ENCODE data around the gene SHROOM3.

SHROOM3 gene

DNA sequence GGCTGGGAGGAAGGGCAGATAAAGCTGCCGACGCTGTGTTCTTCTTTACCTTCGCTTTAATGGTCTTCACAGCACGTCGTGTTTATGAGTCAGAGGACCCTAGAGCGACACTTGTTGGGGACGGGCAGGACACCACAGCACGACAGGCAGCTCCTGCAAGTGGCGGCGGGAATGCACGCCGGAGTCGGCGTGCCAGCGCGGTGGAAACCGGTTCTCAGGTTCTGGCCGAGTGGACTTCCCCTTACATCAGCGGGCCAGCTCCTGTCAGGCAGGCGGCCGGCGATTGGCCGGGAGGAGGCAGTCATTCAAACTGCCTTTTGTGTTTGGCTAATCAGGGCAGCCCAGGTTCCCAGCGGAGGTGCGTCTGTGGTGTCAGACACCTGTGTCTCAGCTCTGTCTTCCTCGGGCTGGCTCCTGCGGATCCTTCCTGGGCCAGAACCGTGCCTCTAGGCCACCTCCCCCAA is 150.9 kb downstream of the SHROOM3 start:
- TF ChIP-seq GATA3 (IDR thresholded peaks at IDR 0.05; ENCODE audit: low read depth, low read length) (no peak), GATA2 (IDR thresholded peaks at IDR 0.05; ENCODE audit: low read depth, low read length) (no peak)

DNA sequence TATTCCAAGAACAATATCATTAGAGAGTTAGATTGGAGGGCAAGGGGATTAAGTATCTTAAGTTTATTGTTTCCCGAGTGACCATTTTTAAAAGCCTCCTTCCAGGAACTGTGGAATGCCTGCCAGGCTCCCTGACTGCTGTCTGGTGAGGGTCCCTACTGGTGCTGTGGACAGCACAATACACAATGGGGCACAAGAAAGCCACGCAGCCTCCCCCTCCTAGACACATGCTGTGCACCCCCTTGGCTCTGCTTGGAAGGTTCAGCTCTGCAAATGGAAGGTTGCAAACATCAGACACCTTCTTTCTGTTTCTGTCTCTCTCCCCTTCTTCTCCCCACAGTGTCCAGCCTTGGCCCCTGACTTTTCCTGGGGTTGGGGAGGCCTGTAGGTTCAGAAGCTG is 153.2 kb downstream of the SHROOM3 start:
- no peak for TF ChIP-seq GATA2 (IDR thresholded peaks at IDR 0.05; ENCODE audit: low read depth, low read length)

GRCh38 chr4:76589402-76589801 is 154.4 kb downstream of the SHROOM3 start:
- TF ChIP-seq GATA2 (IDR thresholded peaks at IDR 0.05; ENCODE audit: low read depth, low read length) (no peak), GATA3 (IDR thresholded peaks at IDR 0.05; ENCODE audit: low read depth, low read length) (no peak)

DNA sequence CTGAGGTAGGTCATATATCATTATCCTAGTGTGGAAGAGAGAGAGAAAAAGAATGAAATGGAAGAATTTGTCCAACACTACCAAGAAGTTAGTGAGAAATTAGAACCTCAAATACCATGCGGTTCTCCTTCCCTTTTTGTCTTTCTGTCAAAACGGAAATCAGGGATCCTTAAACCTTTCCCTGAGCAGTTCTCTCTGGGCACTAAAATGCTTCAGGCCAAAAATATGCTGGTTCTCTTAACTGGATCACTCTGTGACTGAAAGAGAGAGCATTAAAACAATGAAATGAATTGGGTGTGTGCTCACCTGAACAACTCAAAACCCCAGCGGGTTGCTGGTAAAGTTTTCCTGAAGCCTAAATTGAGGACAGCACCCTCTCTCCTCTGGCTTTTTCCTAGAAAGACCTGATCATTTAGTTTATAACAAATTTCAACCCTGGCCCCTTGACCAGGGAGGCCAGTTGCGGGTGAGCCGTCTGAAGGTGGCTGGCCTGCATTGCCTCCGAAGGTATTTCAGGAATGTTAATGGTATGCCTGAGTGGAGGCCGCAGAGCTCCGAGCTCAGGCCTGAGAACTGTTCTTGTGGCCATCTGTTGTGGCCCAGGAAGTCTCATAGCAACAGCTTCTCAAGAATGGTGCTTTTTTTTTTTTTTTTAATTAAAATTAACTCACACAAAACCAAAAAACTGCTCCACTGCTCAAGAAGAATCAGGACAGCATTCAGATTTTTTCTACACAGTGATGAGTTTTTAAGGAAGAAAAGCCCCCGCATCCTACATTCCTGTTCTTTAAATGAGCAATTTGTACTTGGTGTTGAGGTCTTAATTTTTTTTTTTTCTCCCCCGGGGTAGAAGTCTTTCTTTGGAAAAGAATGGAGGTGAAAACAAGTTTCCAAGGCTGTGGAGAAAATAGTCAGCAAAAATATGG is 155.1 kb downstream of the SHROOM3 start:
- TF ChIP-seq GATA3 (IDR thresholded peaks at IDR 0.05; ENCODE audit: low read depth, low read length): no peak
- TF ChIP-seq GATA2 (IDR thresholded peaks at IDR 0.05; ENCODE audit: low read depth, low read length): no peak

DNA sequence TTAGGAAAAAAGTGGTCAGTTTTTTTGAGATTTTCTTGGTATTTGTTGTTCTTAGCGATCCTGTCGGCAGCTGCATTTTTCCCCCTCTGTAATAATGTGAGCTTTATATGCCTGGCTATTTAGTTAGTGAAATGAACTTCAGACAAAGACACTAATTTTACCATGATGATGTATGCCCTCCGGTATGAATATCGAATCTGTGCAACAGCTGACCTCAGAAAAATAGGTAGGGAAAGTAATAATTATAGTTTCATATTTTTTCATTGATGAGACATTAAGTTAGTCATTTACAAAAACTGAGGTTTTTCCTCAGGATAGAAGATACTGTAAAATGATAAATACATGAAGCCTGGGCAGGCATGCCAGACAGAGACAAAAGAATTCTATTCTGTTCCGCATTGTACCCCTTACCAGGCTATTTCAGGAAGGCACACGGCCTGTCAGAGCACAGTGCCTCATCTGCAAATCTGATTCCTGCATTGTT is 155.8 kb downstream of the SHROOM3 start:
- no peak for TF ChIP-seq GATA2 (IDR thresholded peaks at IDR 0.05; ENCODE audit: low read depth, low read length)
- TF ChIP-seq GATA3 (IDR thresholded peaks at IDR 0.05; ENCODE audit: low read depth, low read length): no peak

DNA sequence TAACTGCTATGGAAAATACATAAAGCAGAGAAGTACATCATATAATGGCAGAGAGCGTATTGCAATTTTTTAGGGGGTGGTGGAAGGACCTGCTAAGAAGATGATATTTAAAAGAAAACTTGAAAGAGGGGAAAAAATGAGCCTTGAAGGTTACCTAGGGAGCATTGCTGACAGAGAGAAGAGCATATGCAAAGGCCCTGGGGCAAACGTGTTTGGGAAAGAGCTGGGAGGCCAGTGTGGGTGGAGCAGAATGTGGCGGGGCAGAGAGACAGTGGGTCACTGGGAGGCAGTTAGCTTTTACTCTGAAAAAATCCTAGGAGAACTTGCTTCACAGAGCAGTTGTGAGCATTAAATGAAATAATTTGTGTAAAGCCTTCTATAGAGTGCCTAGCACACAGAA is 157.0 kb downstream of the SHROOM3 start:
- no peak for TF ChIP-seq GATA2 (IDR thresholded peaks at IDR 0.05; ENCODE audit: low read depth, low read length)
- TF ChIP-seq GATA3 (IDR thresholded peaks at IDR 0.05; ENCODE audit: low read depth, low read length): no peak

DNA sequence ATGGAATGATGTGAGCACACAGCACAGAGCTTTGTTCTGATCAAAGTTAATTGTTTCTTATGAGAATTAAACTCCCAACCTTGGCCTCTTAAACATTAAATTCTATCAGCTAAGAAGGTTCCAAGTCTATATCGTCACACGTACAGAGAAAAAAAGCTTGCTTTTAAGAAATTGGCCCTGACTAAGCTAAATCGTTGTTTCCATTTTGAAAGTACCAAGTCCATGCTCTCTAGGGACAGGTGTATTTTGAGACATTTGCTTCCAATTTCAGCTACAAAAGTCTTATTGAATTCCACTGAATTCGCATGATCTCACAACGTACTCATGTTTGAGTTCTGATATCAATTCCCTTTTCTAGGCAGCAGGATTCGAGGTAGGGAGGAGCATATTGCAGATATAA is 157.4 kb downstream of the SHROOM3 start:
- TF ChIP-seq GATA2 (IDR thresholded peaks at IDR 0.05; ENCODE audit: low read depth, low read length) (no peak), GATA3 (IDR thresholded peaks at IDR 0.05; ENCODE audit: low read depth, low read length) (no peak)

DNA sequence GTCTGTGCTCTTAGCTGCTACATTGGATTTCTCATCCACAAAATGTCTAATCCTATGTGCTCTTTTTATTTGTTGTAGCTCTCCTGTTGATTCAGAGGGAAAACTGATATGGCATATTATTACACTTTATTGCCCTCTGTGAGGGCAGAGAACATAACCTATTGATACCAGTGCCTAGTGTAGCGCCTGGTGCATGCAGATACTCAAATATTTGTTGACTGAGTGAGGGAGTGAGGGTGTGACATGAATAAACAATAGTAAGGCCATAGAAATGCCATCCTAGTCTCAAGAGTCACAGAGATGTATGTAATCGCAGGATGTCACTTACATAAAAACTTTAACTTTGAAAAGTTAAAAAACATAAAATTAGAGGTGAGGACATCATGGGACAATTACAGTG is 159.1 kb downstream of the SHROOM3 start:
- TF ChIP-seq GATA2 (IDR thresholded peaks at IDR 0.05; ENCODE audit: low read depth, low read length) (no peak), GATA3 (IDR thresholded peaks at IDR 0.05; ENCODE audit: low read depth, low read length) (no peak)

DNA sequence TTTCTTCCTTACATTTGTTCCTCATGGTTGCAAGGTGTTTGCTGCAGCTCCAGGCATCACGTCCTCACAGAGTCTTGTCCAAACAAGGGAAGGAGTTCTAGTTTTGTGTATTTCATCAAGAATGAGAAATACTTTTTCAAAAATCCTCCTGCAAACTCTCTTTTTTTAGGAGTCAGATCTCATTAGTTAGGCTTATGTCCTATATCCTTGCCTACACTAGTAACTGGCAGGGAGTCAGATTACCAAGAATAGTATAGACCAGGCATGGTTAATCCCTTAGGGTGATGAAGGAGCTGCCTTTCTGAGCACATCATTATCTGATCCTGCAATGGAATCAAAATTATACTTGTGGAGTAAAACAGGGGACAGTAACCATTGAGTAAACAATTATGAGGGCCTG is 160.4 kb downstream of the SHROOM3 start:
- no peak for TF ChIP-seq GATA3 (IDR thresholded peaks at IDR 0.05; ENCODE audit: low read depth, low read length)
- no peak for TF ChIP-seq GATA2 (IDR thresholded peaks at IDR 0.05; ENCODE audit: low read depth, low read length)

GRCh38 chr4:76596713-76597112 is 161.7 kb downstream of the SHROOM3 start:
- no peak for TF ChIP-seq GATA3 (IDR thresholded peaks at IDR 0.05; ENCODE audit: low read depth, low read length)

DNA sequence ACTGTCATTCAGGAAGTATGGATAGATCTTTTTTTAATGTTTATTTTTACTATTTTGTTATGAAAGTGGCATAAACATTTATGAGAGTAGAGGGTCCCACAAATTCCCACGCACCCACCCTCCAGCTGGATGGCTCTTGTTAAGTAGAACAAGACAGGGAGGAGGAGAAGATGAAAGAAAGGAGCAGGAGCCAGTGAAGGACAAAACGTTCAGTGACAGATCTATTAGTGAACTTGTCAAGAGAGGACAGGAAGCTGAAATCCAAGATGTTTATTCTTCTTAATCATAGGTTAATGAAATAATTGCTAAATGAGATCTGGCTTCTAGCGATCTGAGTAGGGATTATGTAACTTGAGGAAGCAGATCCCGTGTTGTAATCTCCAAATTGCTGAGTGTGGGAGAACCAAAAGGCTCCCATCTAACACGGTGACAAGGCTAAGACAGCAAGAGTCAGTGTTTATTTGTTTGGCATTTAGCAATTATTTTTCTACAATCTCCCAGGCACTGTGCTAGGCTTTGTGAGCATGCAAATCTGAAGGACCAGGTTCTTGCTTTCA is 162.5 kb downstream of the SHROOM3 start:
- TF ChIP-seq GATA2 (IDR thresholded peaks at IDR 0.05; ENCODE audit: low read depth, low read length) (no peak), GATA3 (IDR thresholded peaks at IDR 0.05; ENCODE audit: low read depth, low read length) (no peak)

- TF ChIP-seq GATA2 (IDR thresholded peaks at IDR 0.05; ENCODE audit: low read depth, low read length) (no peak), GATA3 (IDR thresholded peaks at IDR 0.05; ENCODE audit: low read depth, low read length) (no peak)
These were observed 165.4 kb downstream of the SHROOM3 start for GRCh38 chr4:76600447-76600846.

DNA sequence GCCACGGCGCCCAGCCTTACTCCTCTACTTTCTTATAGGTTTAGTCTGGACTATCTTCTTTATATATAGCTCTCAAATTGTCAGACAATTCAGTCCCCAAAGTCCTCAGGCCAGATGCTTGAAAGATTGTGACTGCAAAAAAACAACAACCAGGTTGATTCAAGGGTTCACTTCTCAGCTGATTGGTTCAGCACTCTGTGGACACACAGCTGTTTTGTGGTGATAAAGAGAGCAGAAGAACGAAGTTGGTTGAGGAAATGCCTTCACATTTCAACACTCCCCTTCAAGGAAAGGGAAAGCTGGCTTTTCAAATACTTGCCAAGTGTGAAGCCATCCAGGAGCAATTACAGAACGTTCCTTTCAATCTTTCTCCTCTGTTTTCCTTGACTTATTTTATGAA is 166.8 kb downstream of the SHROOM3 start:
- TF ChIP-seq GATA2 (IDR thresholded peaks at IDR 0.05; ENCODE audit: low read depth, low read length) (no peak), GATA3 (IDR thresholded peaks at IDR 0.05; ENCODE audit: low read depth, low read length) (no peak)

- TF ChIP-seq GATA2 (IDR thresholded peaks at IDR 0.05; ENCODE audit: low read depth, low read length) (no peak), GATA3 (IDR thresholded peaks at IDR 0.05; ENCODE audit: low read depth, low read length) (no peak)
These were observed 170.1 kb downstream of the SHROOM3 start for GRCh38 chr4:76605099-76605563.

Measured in SH-SY5Y (cell line).